OCI-LY1 (cell line): ENCODE measurements around the gene STK25.

Experiments used
- H2AFZ ChIP-seq: fragments of 200-600 bp; sonication (generic), shearing (Covaris generic); 2 replicates; pipeline ENCODE4 v1.6.0; 2014; ENCODE audit warnings: antibody characterized with exemption, mild to moderate bottlenecking, low read length
- H3F3A ChIP-seq: fragments of 200-600 bp; sonication (generic), shearing (Covaris generic); 2 replicates; pipeline ENCODE4 v1.6.0; 2014; ENCODE audit warnings: mild to moderate bottlenecking, antibody characterized with exemption, low read length, moderate library complexity; ENCODE audit not compliant: insufficient read depth
- H3K27ac ChIP-seq: fragments of 200-600 bp; sonication (generic); 2 replicates; pipeline ENCODE4 v1.5.1; 2014; ENCODE audit warnings: low read length, mixed run types, mild to moderate bottlenecking, low read depth; ENCODE audit not compliant: poor library complexity, severe bottlenecking
- H3K27me3 ChIP-seq: fragments of 200-600 bp; sonication (generic); 2 replicates; pipeline ENCODE4 v1.6.0; 2014; ENCODE audit warnings: antibody characterized with exemption, mild to moderate bottlenecking, low read length, moderate library complexity; ENCODE audit not compliant: insufficient read depth
- H3K36me3 ChIP-seq: fragments of 200-600 bp; sonication (generic); 2 replicates; pipeline ENCODE4 v1.6.1; 2014; ENCODE audit warnings: mild to moderate bottlenecking, antibody characterized with exemption, low read length, moderate library complexity, mixed read lengths; ENCODE audit not compliant: insufficient read depth
- H3K4me1 ChIP-seq: fragments of 200-600 bp; sonication (generic); 2 replicates; pipeline ENCODE4 v1.5.1; 2014; ENCODE audit warnings: mild to moderate bottlenecking, low read length, moderate library complexity; ENCODE audit not compliant: insufficient read depth, severe bottlenecking
- H3K4me2 ChIP-seq: fragments of 200-600 bp; sonication (generic), shearing (Covaris generic); 2 replicates; pipeline ENCODE4 v1.6.1; 2014; ENCODE audit warnings: low read length
- H3K4me3 ChIP-seq: fragments of 200-600 bp; sonication (generic); 2 replicates; pipeline ENCODE4 v1.5.1; 2014; ENCODE audit warnings: low read length, low read depth, mild to moderate bottlenecking, mixed read lengths; ENCODE audit not compliant: poor library complexity, severe bottlenecking
- H3K79me2 ChIP-seq: fragments of 200-600 bp; shearing (Covaris generic); 2 replicates; pipeline ENCODE4 v1.6.1; 2016; ENCODE audit warnings: mixed run types, low read length, mixed read lengths; ENCODE audit not compliant: insufficient read depth
- H3K9ac ChIP-seq: fragments of 200-600 bp; sonication (generic), shearing (Covaris generic); 2 replicates; pipeline ENCODE4 v1.6.1; 2014; ENCODE audit warnings: mild to moderate bottlenecking, low read length, mixed read lengths
- H3K9me2 ChIP-seq: fragments of 200-600 bp; sonication (generic), shearing (Covaris generic); 2 replicates; pipeline ENCODE4 v1.6.1; 2014; ENCODE audit warnings: low read depth, mild to moderate bottlenecking, low read length, mixed read lengths
- H3K9me3 ChIP-seq: fragments of 200-600 bp; shearing (Covaris generic); 2 replicates; pipeline ENCODE4 v1.6.1; 2014; ENCODE audit warnings: low read length, mixed read lengths
- H4K20me1 ChIP-seq: fragments of 200-600 bp; sonication (generic), shearing (Covaris generic); 2 replicates; pipeline ENCODE4 v1.6.0; 2016; ENCODE audit warnings: mild to moderate bottlenecking, low read length; ENCODE audit not compliant: insufficient read depth
- EZH2 ChIP-seq: fragments of 200-600 bp; sonication (generic), shearing (Covaris generic); IDR thresholded peaks from 2 replicates; pipeline ENCODE4 v1.8.0; 2017; ENCODE audit warnings: borderline replicate concordance, mixed run types, mild to moderate bottlenecking, antibody characterized with exemption, low read length, moderate library complexity, mixed read lengths
- TF ChIP-seq, protein P1 (sequence below): fragments of 200-600 bp; sonication (generic), shearing (Covaris generic); IDR thresholded peaks from 2 replicates; pipeline ENCODE4 v1.5.1; 2017; ENCODE audit warnings: mild to moderate bottlenecking, antibody characterized with exemption, low read length, moderate library complexity, mixed read lengths

STK25 gene

DNA sequence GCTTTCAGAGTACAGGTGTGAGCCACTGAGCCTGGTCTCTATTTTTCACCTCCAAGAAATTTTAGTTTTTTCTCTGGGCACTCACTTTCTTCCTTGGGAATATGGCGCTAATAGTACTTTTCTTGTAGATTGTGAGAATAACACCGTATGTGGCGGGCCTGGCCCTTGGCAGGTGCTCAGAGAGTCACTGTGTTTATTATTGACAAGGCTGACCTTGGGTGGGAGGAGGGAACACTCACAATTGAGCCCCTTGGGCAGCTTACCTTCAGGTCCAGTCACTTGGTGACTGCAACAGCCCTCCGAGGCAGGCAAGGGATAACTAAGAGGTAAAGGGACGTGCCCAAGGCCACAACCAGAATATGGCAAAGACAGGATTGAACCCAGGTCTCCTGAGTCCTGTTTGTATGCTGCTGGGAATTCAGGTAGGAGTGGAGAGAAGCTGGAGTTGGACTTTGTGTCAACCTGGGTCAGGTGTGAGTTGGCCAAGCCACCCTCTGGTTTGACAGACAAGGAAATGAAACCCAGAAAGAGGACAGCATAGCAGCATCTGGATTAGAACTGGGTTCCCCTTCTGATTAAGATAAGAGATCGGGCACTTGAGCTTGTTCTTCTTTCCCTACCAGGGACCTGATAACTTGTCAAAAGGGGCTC lies 2.8 kb upstream of the STK25 start:
- H3K9me2 ChIP-seq: no peaks in the 10 kb centered on the region
- no peaks in the 10 kb centered on the region for H3F3A ChIP-seq
- H3K9ac ChIP-seq: no peak overlapping the region
- no peaks in the 10 kb centered on the region for H3K36me3 ChIP-seq
- H3K4me1 ChIP-seq: peaks cover 16% of the 10 kb centered on the region
- H3K27me3 ChIP-seq: no peaks in the 10 kb centered on the region; the same call in 1 of the 2 replicates
- H3K27ac ChIP-seq: no peak overlapping the region
- H3K4me2 ChIP-seq: no peak overlapping the region
- no peak overlapping the region for H3K4me3 ChIP-seq
- TF ChIP-seq EZH2: no peak
- TF ChIP-seq, protein P1, sequence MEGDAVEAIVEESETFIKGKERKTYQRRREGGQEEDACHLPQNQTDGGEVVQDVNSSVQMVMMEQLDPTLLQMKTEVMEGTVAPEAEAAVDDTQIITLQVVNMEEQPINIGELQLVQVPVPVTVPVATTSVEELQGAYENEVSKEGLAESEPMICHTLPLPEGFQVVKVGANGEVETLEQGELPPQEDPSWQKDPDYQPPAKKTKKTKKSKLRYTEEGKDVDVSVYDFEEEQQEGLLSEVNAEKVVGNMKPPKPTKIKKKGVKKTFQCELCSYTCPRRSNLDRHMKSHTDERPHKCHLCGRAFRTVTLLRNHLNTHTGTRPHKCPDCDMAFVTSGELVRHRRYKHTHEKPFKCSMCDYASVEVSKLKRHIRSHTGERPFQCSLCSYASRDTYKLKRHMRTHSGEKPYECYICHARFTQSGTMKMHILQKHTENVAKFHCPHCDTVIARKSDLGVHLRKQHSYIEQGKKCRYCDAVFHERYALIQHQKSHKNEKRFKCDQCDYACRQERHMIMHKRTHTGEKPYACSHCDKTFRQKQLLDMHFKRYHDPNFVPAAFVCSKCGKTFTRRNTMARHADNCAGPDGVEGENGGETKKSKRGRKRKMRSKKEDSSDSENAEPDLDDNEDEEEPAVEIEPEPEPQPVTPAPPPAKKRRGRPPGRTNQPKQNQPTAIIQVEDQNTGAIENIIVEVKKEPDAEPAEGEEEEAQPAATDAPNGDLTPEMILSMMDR: no peak
- H3K79me2 ChIP-seq: no peaks in the 10 kb centered on the region
- no peaks in the 10 kb centered on the region for H3K9me3 ChIP-seq
- no peak overlapping the region for H2AFZ ChIP-seq
- no peaks in the 10 kb centered on the region for H4K20me1 ChIP-seq

DNA sequence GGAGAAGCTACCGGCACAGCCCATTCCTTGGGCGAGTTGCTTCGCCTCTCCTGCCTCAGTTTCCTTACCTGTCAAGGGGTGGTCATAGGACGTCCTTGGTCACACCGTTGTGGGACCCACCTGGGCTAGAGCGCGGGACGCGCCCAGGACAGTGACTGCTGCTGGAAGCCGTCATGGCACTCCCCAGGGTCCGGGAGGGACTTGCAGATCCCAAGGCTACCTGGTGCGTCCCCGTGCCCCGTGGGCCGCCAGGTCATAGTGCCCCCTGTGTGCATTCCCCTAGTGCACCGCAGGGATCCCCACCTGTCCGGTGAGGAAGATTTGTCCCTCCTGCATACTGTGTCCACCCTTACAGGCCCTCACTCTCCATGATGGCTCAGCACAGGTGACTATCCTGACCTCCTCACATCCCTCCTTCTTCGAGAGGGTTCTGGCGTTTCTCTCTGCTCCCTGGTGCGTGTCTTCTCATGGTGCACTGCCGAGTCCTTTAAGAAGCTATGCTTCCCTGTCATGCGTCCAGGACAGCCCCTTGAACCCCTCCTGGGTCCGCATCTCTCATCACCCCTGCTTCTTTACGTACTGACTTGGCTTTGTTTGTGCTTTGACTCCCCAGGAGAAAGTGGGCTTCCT lies 886 bp upstream of the STK25 start:
- H3K27me3 ChIP-seq: no peaks in the 10 kb centered on the region; the same call in 1 of the 2 replicates
- no peak overlapping the region for H3K27ac ChIP-seq
- H3K4me3 ChIP-seq: no peak overlapping the region
- no peaks in the 10 kb centered on the region for H3K36me3 ChIP-seq
- H4K20me1 ChIP-seq: no peaks in the 10 kb centered on the region
- no peaks in the 10 kb centered on the region for H3K9me3 ChIP-seq
- H2AFZ ChIP-seq: no peak overlapping the region
- peaks cover 16% of the 10 kb centered on the region for H3K4me1 ChIP-seq
- H3K79me2 ChIP-seq: no peaks in the 10 kb centered on the region
- H3K4me2 ChIP-seq: peak overlapping the region; percentile 37; the same call in 1 of the 2 replicates
- H3K9ac ChIP-seq: no peak overlapping the region
- H3K9me2 ChIP-seq: no peaks in the 10 kb centered on the region
- TF ChIP-seq, protein P1: no peak
- TF ChIP-seq EZH2: no peak
- H3F3A ChIP-seq: no peaks in the 10 kb centered on the region

DNA sequence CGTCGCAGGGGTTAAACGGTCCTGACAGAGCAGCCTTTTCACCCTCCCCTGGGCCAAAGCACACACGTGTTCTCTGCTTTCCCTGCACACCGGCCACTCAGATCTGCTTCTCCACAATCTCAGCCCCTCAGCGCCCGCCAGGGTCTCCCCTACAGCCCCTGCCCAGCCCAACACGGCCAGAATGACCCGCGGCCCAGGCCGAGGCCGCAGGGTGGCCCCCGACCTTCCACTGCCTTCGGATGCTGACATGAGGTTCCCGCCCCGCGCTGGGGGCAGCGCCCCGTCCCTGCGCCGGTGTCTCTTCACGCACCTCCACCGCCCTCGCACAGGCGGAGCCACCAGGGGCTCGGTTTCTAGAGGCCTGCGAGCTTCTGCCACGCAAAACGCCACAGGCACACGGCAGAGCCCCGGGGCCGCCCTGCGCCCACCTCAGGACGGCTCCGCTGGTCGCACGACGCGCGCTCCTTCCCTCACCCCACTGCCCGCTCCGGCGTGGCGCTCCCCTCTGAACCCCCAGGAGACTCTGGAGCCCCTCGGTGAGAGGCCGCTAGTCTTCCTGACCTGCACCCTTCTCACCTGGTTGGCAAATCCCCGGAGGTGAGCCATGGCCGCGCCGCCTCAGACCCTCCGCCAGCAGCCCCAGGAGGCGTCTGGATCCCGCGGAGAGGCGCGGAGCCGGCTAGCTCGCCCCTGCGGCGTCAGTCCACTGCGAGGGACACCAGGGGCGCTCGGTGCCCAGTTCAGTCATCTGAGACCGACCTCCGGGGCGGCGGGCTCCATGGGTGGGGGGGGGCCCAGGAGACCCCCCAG lies 749 bp downstream of the STK25 start:
- Histone ChIP-seq H3K79me2 (no peaks in the 10 kb centered on the region), H3K27me3 (no peaks in the 10 kb centered on the region; the same call in 1 of the 2 replicates), H3K36me3 (no peaks in the 10 kb centered on the region), H3K9ac (peak overlapping the region; percentile 83), H3K27ac (no peak overlapping the region), H4K20me1 (no peaks in the 10 kb centered on the region), H2AFZ (no peak overlapping the region), H3K9me3 (no peaks in the 10 kb centered on the region), H3K4me3 (peak overlapping the region; percentile 92), H3K4me2 (peak overlapping the region; percentile 93), H3F3A (no peaks in the 10 kb centered on the region), H3K9me2 (no peaks in the 10 kb centered on the region), H3K4me1 (peaks cover 16% of the 10 kb centered on the region)
- TF ChIP-seq, protein P1: no peak
- no peak for TF ChIP-seq EZH2
